DOHH2 (cell line): ENCODE data around the gene SPATA6L.

ENCODE experiments used
- H3F3A ChIP-seq: fragments of 200-600 bp; sonication (generic), shearing (Covaris generic); 2 replicates; pipeline ENCODE4 v1.6.0; 2016; ENCODE audit warnings: antibody characterized with exemption, mild to moderate bottlenecking; ENCODE audit not compliant: control insufficient read depth, insufficient read depth
- H3K27ac ChIP-seq: fragments of 200-600 bp; sonication (generic); 2 replicates; pipeline ENCODE4 v1.5.1; 2014; ENCODE audit warnings: low read depth, mild to moderate bottlenecking, low read length, moderate library complexity
- H3K27me3 ChIP-seq: fragments of 200-600 bp; sonication (generic); 2 replicates; pipeline ENCODE4 v1.6.1; 2014; ENCODE audit warnings: mild to moderate bottlenecking, low read length, mixed read lengths; ENCODE audit not compliant: control insufficient read depth
- H3K36me3 ChIP-seq: fragments of 200-600 bp; sonication (generic); 2 replicates; pipeline ENCODE4 v1.6.1; 2014; ENCODE audit warnings: mild to moderate bottlenecking, low read length, moderate library complexity, mixed read lengths; ENCODE audit not compliant: control insufficient read depth
- H3K4me1 ChIP-seq: fragments of 200-600 bp; sonication (generic); 2 replicates; pipeline ENCODE4 v1.6.1; 2014; ENCODE audit warnings: mild to moderate bottlenecking, low read length, mixed read lengths; ENCODE audit not compliant: control insufficient read depth
- H3K4me2 ChIP-seq: fragments of 200-600 bp; sonication (generic); 2 replicates; pipeline ENCODE4 v1.6.0; 2014; ENCODE audit warnings: mild to moderate bottlenecking, low read length, moderate library complexity
- H3K4me3 ChIP-seq: fragments of 200-600 bp; sonication (generic); 2 replicates; pipeline ENCODE4 v1.5.1; 2014; ENCODE audit warnings: mild to moderate bottlenecking, low read length, mixed read lengths
- H3K79me2 ChIP-seq: fragments of 200-600 bp; sonication (generic); 2 replicates; pipeline ENCODE4 v1.6.1; 2014; ENCODE audit warnings: mild to moderate bottlenecking, low read length, mixed read lengths; ENCODE audit not compliant: control insufficient read depth
- H3K9me2 ChIP-seq: fragments of 200-600 bp; sonication (generic); replicated peaks from 2 replicates; pipeline ENCODE4 v1.6.1; 2014; ENCODE audit warnings: mild to moderate bottlenecking, low read length, mixed read lengths; ENCODE audit not compliant: control insufficient read depth
- H3K9me3 ChIP-seq: fragments of 200-600 bp; sonication (generic); 2 replicates; pipeline ENCODE4 v1.6.1; 2014; ENCODE audit warnings: antibody characterized with exemption, low read length, mixed read lengths; ENCODE audit not compliant: control insufficient read depth, insufficient read depth
- H4K20me1 ChIP-seq: fragments of 200-600 bp; sonication (generic); 2 replicates; pipeline ENCODE4 v1.6.0; 2014; ENCODE audit warnings: low read depth, mild to moderate bottlenecking, antibody characterized with exemption, low read length, moderate library complexity; ENCODE audit not compliant: control insufficient read depth, insufficient read depth
- CTCF ChIP-seq: fragments of 200-600 bp; sonication (generic); IDR thresholded peaks from one replicate; pipeline ENCODE4 v1.5.1; 2014; ENCODE audit warnings: antibody characterized with exemption, mild to moderate bottlenecking, low read depth, low read length; ENCODE audit not compliant: poor library complexity, severe bottlenecking
- EZH2phosphoT487 ChIP-seq: fragments of 200-600 bp; sonication (generic); IDR thresholded peaks from 2 replicates; pipeline ENCODE4 v1.6.1; 2017; ENCODE audit warnings: borderline replicate concordance, mild to moderate bottlenecking, antibody characterized with exemption, low read length, moderate library complexity, mixed read lengths

The SPATA6L gene

GRCh38 chr9:4573176-4573575 is 93.1 kb downstream of the SPATA6L start:
- Histone ChIP-seq H3K4me2 (peak overlapping the region; percentile 25; the same call in 1 of the 2 replicates), H3K9me2 (no peaks in the 10 kb centered on the region), H3F3A (no peaks in the 10 kb centered on the region), H3K9me3 (no peaks in the 10 kb centered on the region), H3K4me3 (no peak overlapping the region), H3K27ac (no peak overlapping the region), H3K36me3 (no peaks in the 10 kb centered on the region), H3K79me2 (no peaks in the 10 kb centered on the region), H3K4me1 (peaks cover 11% of the 10 kb centered on the region), H4K20me1 (no peaks in the 10 kb centered on the region), H3K27me3 (no peaks in the 10 kb centered on the region)
- TF ChIP-seq CTCF (no peak), EZH2phosphoT487 (no peak)

GRCh38 chr9:4572184-4572826 is 94.0 kb downstream of the SPATA6L start:
- H3K27ac ChIP-seq, result no peak overlapping the region
- H3K9me2 ChIP-seq, result no peaks in the 10 kb centered on the region
- H3K36me3 ChIP-seq, result no peaks in the 10 kb centered on the region
- peaks cover 11% of the 10 kb centered on the region for H3K4me1 ChIP-seq
- H4K20me1 ChIP-seq, result no peaks in the 10 kb centered on the region
- H3F3A ChIP-seq, result no peaks in the 10 kb centered on the region
- H3K79me2 ChIP-seq, result no peaks in the 10 kb centered on the region
- no peaks in the 10 kb centered on the region for H3K9me3 ChIP-seq
- H3K27me3 ChIP-seq, result no peaks in the 10 kb centered on the region
- H3K4me3 ChIP-seq, result no peak overlapping the region
- H3K4me2 ChIP-seq, result peak overlapping the region; percentile 25
- no peak for TF ChIP-seq EZH2phosphoT487
- no peak for TF ChIP-seq CTCF

- H3K27ac ChIP-seq, result no peak overlapping the region
- no peaks in the 10 kb centered on the region for H4K20me1 ChIP-seq
- H3K4me2 ChIP-seq, result no peak overlapping the region
- H3K27me3 ChIP-seq, result no peaks in the 10 kb centered on the region
- H3K9me3 ChIP-seq, result no peaks in the 10 kb centered on the region
- no peak for TF ChIP-seq EZH2phosphoT487
- H3K79me2 ChIP-seq, result no peaks in the 10 kb centered on the region
- H3K9me2 ChIP-seq, result no peaks in the 10 kb centered on the region
- H3K36me3 ChIP-seq, result no peaks in the 10 kb centered on the region
- H3K4me3 ChIP-seq, result no peak overlapping the region
- peaks cover 11% of the 10 kb centered on the region for H3K4me1 ChIP-seq
- H3F3A ChIP-seq, result no peaks in the 10 kb centered on the region
These were observed 97.2 kb downstream of the SPATA6L start for GRCh38 chr9:4569101-4569500.

- no peaks in the 10 kb centered on the region for H3K9me3 ChIP-seq
- H3K4me1 ChIP-seq, result peaks cover 6% of the 10 kb centered on the region
- H3K4me3 ChIP-seq, result no peak overlapping the region
- H3K9me2 ChIP-seq, result no peaks in the 10 kb centered on the region
- H3F3A ChIP-seq, result no peaks in the 10 kb centered on the region
- no peak overlapping the region for H3K4me2 ChIP-seq
- no peaks in the 10 kb centered on the region for H3K79me2 ChIP-seq
- no peaks in the 10 kb centered on the region for H4K20me1 ChIP-seq
- no peaks in the 10 kb centered on the region for H3K27me3 ChIP-seq
- no peak overlapping the region for H3K27ac ChIP-seq
- no peaks in the 10 kb centered on the region for H3K36me3 ChIP-seq
- TF ChIP-seq CTCF, result no peak
- no peak for TF ChIP-seq EZH2phosphoT487
These were observed 98.7 kb downstream of the SPATA6L start for GRCh38 chr9:4567601-4568000.
